Measurements from ENCODE around the gene FILIP1. TPM values are rescaled to one million over a fixed set of nuclear protein-coding genes. Genes with fewer than 3 reads are reported as not detected.

Gene FILIP1
- polyA plus RNA-seq, 1 donor = 57.6 TPM

DNA sequence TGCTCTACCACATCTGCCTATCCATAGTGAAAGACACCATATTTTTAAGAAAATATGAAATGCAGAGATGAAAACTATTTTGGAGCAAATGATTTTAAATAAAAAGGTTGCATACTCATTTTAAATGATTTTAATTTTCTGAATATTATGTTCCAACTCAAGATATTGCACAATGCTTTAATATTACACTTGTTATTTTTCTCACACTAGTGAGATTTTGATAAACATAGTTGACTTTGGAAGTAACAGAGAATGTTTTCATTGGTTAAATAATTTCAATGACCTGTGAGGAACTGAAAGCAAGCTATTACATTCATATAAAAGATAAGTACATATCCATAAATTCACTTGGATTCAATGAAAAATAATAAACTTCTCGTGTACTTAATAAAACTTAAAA lies 201.9 kb downstream of the FILIP1 start:
- no peak for DNase-seq (ENCODE audit: low read depth)

DNA sequence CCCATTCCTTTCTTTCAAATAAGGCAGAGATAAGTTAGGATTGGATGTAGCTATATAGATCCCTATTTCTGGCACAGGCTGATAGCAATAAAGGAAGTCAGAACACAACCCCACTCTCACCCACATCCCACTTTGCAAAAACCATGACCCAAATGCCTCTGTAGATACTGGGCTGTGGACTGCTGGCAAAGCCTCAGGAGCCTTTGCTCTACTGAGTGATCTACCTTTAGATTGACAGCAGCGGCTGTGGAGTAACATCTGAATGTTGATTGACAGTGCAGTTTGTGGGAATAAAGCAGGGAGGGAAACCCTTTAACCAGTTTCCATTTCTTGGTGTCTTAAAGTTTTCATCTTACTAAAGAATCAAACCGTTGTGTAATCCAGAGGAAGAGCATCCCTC lies 202.3 kb downstream of the FILIP1 start:
- no peak for DNase-seq (ENCODE audit: low read depth)

DNA sequence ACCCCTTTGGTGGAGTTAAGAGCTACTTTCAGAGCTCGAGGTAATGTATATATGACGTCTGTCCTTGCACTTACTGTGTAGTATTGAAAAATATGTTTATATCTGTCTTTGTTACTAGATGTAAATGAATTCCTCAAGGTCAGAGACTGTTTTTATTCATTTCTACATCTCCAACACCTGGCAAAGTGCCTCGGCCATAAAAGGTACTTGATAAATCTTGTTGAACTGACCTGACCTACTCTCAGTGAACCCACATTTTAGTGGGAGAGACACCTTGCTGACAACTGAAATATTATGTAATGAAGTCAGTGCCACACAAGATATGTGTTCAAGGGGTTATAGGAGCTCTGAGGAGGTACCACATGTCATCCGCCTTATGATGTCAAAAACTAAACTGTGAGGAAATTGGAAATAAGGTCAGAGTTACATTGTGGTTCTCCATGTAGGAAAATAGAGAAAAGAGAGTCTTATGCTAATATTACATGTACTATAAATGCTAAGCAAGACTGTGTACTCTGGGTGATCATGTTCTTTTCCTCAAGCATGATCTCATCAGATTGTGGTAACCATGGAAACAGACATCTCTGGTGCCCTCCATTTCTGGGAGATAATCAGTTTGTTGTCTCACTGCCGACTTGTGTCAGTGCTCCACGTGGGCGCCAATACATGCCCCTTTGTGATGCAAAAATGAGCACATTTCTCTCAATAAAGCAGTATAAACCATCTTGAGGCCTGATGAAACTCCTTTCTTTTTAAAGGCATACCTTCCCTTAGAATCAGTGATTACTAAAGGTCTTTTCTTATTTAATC lies 203.3 kb downstream of the FILIP1 start:
- DNase-seq (ENCODE audit: low read depth) = no peak

DNA sequence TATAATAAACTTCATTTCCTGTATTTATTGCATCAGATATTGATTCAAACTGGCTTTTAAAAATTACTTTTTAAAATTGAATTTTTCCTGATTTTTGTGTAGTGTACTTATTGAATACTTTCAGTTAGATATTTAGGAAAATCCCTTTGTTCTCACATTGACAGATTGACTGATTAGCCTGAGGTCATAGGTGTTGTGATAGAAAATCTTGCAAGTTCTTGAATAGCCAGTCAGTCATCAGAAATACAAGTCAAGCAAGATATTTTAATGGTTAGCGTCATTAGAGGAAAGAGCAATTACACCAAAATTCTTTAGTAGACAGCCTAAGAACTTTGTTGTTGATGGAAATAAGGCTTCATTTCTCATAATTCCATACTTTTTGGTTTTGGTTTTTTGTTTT lies 205.6 kb downstream of the FILIP1 start:
- no peak for DNase-seq (ENCODE audit: low read depth)

GRCh38 chr6:75287424-75287823 lies 206.2 kb downstream of the FILIP1 start:
- DNase-seq (ENCODE audit: low read depth) = no peak

- no peak for DNase-seq (ENCODE audit: low read depth)
Observed at GRCh38 chr6:75286955-75287354, 206.6 kb downstream of the FILIP1 start.

DNA sequence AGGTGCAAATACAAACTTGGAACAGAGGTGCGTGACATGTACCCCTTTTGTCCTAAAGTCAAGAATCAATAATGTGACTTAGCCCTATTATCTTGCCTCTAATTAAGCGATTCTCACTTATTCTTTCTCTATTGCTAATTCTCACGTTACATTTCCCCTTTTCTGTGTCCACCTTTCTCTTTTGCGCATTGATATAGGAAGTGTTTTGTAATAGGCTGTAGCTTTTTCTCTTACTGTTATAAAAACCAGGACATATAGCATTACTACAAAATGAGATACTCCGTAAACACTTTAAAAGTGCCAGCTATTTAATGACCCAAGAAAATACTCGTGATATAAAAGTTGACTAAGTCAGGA lies 208.3 kb downstream of the FILIP1 start:
- DNase-seq (ENCODE audit: low read depth) = no peak

DNA sequence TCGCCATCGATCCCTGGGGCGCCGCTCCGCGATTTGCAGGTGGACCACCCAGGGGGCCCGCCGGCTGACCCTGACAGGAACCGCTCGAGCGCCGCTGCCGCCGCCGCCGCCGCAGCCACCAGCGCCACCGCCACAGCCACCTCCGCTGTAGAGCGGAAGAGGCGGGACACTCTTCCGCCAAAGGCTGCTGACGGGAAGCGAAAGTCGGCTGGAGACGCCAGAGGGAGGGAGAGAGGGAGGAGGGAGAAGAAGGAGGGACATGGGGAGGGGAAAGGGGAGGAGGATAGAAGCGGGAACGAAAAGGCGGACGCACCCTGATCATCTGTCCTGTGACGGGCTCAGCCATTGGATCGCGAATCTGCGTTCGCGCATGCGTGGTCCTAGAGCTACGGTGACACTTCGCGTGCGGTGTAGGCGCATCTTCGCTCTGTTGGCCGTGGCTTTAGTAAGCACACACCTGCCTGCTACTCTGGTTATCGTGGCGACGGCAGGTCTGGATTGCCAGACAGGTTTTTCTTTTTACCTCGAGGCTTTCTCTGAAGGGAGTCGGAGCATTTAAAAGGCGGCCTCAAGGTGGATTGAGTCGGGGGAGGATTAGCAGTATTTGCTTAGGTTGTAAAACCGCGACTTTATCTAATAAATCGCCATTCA lies 208.8 kb downstream of the FILIP1 start, which contains the start of gene TMEM30A:
TMEM30A (minus strand) TSS at position 161 of the 651 bp plus-strand sequence; CDS start at position 7, 154 bp downstream.
- DNase-seq (ENCODE audit: low read depth) = peak; percentile 99

DNA sequence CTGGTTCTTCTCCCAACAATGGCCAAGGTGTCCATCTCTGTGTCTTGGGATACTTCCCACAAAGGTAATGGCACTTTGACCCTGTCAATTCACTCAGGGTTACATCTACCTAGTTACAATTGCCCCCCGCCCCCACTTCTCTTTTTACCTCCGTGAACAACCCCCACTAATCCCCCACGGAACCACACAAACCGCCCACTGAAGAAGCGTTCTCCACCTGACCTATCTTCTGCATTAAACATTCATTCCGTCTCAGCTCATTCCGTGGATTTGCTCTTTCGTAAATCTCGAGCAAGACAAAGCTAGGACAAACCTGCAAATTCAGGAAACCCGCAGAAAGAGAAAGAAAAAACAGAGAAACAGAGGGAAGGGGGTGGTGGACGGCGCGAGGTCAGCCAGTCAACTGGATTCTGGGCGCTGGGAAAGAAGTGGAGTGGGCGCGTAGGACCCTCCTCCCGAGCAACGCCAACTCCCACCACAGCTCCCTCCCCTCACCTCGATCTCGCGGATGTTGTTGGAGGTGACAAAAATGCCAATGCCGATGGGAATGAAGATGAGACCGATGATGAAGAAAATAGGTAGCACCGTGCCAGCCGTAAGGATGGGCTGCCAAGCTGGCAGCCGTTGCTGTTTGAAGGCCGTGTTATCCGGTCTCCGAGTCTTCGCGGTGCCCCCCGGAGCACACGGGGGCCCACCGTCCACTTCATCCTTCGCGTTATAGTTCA lies 209.5 kb downstream of the FILIP1 start:
- DNase-seq (ENCODE audit: low read depth) = no peak

DNA sequence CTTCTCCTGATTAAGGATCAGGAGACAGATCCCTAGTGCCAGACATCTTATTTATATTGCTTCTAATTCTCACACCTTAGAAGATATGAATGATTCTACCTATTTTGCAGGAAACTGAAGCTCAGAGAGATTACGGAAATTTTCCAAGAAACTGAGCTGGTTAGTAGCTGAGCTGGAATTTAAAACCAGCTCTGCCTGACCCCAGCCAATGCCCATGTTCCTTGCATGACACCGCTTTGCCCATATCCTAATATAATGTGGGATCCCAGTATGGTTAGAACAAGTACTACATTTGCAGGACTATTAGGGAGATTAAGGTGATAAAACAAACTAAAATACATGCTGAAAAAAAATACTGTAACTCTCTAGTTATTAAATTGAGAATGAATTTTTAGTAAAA lies 210.9 kb downstream of the FILIP1 start:
- DNase-seq (ENCODE audit: low read depth) = no peak

DNA sequence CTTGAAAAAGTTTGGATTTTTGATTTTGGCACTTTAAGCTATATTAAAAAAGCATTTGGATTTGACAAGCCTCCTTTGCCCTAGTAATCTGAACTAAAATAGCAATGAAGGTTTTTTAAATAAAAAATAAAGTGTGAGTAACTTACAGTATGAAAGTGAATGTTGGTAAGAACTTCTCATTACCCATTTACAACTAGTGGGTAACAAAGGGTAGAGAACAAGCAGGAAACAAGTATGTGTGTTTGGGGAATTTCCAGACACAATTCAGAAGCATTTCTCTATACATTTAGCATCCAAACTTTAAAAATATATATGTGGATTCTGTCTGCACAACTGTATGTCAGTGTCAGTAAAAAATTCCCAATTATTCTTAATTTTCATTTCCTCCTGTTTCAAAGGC lies 211.9 kb downstream of the FILIP1 start:
- no peak for DNase-seq (ENCODE audit: low read depth)

DNA sequence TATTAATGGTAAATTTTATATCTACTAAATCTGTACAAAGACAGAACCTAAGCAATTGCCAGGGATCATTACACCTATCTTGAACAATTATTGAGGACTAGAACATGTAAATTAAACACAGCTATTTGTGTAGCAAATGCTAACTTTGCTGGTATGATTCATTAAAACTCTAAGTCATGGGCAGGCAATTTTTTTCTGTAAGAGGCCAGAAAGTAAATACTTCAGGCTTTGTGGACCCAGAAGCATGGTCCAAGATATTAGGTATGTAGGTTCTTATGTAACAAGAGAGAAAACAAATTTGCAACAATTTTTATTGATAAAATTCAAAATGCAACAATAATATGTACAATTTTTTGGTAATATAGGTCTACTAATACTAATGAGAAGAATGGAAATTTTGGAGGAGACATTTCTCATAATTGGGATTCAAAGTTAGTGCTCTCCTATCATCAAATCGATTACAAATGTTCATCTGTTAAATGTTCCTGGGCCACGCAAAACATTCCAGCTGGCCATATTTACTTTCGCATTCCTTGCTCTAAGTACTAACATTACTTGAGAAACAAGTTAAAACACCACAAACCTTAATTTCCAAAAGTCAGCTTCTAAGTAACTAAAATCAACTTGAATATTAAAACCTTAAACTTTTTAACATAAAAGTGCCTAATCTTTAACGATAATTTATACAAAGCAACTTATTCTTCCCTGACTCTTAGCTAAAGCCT lies 213.3 kb downstream of the FILIP1 start:
- DNase-seq (ENCODE audit: low read depth) = no peak

GRCh38 chr6:75279418-75279817 lies 214.2 kb downstream of the FILIP1 start:
- no peak for DNase-seq (ENCODE audit: low read depth)

DNA sequence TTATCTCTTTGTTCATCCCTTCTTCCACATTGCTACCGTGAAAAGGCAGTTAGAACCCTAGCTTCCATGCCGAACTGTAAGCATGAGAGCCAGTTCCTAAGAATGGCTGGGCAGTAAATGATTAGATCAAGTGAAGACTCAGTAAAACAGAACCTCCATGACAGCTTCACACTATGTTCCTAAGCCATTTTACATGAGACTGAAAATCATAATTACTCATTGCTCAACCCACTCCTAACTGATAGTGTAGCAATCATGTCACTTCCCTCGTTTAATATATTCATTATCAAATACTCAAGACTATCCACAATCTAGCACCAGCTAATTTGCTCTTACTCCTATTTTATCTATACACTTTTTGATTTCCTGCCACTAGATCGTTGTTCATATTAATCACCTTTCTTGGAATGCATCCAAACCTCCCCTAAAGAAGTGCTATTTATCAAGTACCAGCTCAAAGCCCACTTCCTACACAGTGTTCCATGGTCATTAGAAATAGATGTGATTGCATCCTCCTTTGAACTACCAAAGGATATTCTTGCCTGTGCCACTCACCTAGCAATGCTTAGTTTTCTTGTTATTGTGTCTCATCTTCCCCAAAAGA lies 215.0 kb downstream of the FILIP1 start:
- DNase-seq (ENCODE audit: low read depth) = no peak

DNA sequence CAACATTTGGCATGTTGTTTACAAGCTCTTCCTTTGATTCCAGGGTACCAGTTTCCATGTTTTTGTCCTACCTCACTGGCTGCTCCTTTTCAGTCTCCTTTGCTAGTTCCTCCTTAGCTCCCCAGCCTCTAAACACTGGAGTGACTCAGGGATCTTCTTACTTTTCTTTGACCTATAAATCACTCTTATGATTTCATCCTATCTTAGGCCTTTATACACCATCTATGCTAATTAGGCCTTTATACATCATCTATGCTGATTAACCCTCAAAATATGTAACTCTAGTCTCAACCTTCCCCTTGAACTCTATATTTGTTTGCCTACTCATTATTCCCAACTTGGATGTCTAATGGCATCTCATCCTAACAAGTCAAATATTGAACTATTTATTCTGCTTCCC lies 218.5 kb downstream of the FILIP1 start:
- DNase-seq (ENCODE audit: low read depth) = no peak

DNA sequence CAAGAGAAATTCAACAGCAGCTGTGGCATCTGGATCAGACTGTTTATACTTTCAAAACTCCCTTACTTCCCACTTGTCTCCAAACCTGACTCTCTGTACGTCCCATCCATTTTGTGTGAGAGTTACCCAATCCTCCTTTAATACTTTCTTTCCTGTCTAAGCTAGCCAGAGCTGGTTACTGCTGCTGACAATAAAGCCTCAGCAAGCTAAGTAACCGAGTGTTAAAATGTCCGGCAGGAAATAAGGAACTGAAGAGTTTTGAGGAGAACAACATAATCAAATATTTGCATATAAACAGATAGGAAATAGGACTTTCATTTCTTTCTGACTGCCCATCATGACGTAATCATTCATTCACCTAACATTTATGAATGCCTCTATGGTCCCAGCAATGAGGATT lies 220.6 kb downstream of the FILIP1 start:
- DNase-seq (ENCODE audit: low read depth) = no peak

DNA sequence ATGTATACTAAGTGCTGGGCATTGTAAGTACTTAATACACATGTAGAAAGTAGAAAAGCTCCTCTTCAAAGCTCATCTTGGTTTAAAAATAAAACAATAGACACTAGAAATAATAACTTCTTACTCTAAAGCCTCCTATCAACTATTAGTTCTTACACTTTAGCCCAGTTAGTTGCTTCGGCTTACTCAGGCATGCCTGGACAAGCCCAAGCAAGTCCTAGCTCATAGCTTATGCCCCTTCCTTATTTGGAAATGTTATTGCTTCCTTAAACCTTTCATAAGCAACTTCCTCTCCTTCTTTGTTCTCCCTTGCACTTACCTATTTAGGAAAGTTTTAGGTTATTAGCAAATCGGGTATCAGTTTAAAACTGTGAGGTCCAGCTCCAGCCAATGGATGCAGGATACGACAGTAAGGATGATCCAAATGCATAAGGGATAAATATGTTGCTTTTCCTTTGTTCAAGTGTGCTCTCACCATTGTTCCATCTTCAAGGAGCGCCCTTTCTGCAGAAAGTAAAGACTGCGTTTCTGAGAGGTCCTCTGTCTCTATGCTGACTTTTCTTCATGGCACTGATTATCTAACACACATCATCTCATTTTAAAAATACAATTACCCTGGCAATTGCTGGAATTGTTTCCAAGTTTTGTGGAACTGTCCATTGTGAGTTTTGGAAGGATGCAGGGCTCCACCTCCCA lies 221.3 kb downstream of the FILIP1 start:
- no peak for DNase-seq (ENCODE audit: low read depth)

DNA sequence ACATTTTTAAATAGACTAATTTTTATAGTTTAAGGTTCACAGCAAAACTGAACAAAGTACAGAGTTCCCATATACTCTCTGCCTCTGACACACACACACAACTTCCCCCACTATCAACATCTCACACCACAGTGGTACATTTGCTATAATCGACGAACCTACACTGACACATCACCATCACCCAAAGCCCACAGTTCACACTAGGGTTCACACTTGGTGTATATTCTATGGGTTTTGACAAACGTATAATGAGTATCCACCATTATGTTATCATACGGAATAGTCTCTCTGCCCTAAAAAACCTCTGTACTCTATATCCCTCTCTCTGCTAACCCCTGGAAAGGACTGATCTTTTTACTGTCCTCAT lies 224.6 kb downstream of the FILIP1 start:
- DNase-seq (ENCODE audit: low read depth) = no peak

GRCh38 chr6:75268121-75268987 lies 225.2 kb downstream of the FILIP1 start:
- no peak for DNase-seq (ENCODE audit: low read depth)

DNA sequence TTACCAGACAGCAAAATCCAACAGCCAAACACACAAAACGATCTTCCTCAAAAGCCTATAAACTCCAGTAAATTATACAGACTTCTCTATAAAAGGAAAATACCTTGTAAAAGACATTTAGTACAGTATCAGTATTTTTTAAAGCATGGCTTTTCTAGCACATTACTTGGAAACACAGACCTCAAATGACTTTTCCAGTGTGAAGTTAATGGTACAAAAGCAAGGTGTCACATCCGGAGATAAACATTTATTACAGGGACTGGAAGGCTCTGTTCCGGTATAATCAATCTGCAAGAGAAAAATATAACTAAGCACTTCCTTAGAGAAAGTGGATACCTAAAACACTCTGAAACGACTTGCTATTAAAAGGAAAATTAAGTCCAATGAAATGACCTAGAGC lies 226.1 kb downstream of the FILIP1 start:
- no peak for DNase-seq (ENCODE audit: low read depth)

Data from forelimb muscle (tissue), 1 donor.